Measurements from ENCODE around the gene IFI16. TPM values are rescaled to one million over a fixed set of nuclear protein-coding genes. Genes with fewer than 3 reads are reported as not detected.

The IFI16 gene
- total RNA-seq, 2 donors from 2014 or later, result 68.0 to 82.8 TPM

- Mint-ChIP-seq H3K27ac (peak overlapping the region; percentile 77), H3K36me3 (ENCODE audit: low read depth) (peaks cover 25% of the 10 kb centered on the region), H3K4me1 (peaks cover 38% of the 10 kb centered on the region), H3K4me3 (no peak overlapping the region), H3K27me3 (no peaks in the 10 kb centered on the region)
- ATAC-seq, result no peak
- H3K9me3 ChIP-seq (ENCODE audit: control insufficient read depth, low read length, poor library complexity, severe bottlenecking), result no peaks in the 10 kb centered on the region
- no peak for DNase-seq
Measured at GRCh38 chr1:159051436-159051835, 41.7 kb downstream of the IFI16 start.

- DNase-seq, result no peak
- H3K27ac Mint-ChIP-seq, result peak overlapping the region; percentile 77
- no peak for ATAC-seq
- H3K4me1 Mint-ChIP-seq, result peaks cover 35% of the 10 kb centered on the region
- no peak overlapping the region for H3K4me3 Mint-ChIP-seq
- no peaks in the 10 kb centered on the region for H3K27me3 Mint-ChIP-seq
- H3K36me3 Mint-ChIP-seq (ENCODE audit: low read depth), result peaks cover 23% of the 10 kb centered on the region
- H3K9me3 ChIP-seq (ENCODE audit: control insufficient read depth, low read length, poor library complexity, severe bottlenecking), result no peaks in the 10 kb centered on the region
Measured at GRCh38 chr1:159054427-159054826, 44.7 kb downstream of the IFI16 start.

- no peaks in the 10 kb centered on the region for H3K27me3 Mint-ChIP-seq
- H3K27ac Mint-ChIP-seq, result peak overlapping the region; percentile 77
- DNase-seq, result no peak
- H3K36me3 Mint-ChIP-seq (ENCODE audit: low read depth), result peaks cover 23% of the 10 kb centered on the region
- H3K4me1 Mint-ChIP-seq, result peaks cover 36% of the 10 kb centered on the region
- ATAC-seq, result peak; percentile 59
- H3K9me3 ChIP-seq (ENCODE audit: control insufficient read depth, low read length, poor library complexity, severe bottlenecking), result no peaks in the 10 kb centered on the region
- H3K4me3 Mint-ChIP-seq, result peak overlapping the region; percentile 5
Measured at GRCh38 chr1:159055181-159055641, 45.5 kb downstream of the IFI16 start.

- ATAC-seq (no peak), DNase-seq (no peak)
- Mint-ChIP-seq H3K36me3 (ENCODE audit: low read depth) (peaks cover 19% of the 10 kb centered on the region), H3K4me1 (peaks cover 35% of the 10 kb centered on the region), H3K4me3 (no peak overlapping the region), H3K27ac (peak overlapping the region; percentile 77), H3K27me3 (no peaks in the 10 kb centered on the region)
- no peaks in the 10 kb centered on the region for H3K9me3 ChIP-seq (ENCODE audit: control insufficient read depth, low read length, poor library complexity, severe bottlenecking)
Measured at GRCh38 chr1:159056069-159056698, 46.5 kb downstream of the IFI16 start.

GRCh38 chr1:159058751-159059150 is 49.0 kb downstream of the IFI16 start:
- ATAC-seq, result no peak
- peaks cover 10% of the 10 kb centered on the region for H3K36me3 Mint-ChIP-seq (ENCODE audit: low read depth)
- H3K4me3 Mint-ChIP-seq, result no peak overlapping the region

GRCh38 chr1:159065106-159065505 is 55.4 kb downstream of the IFI16 start:
- no peaks in the 10 kb centered on the region for H3K9me3 ChIP-seq (ENCODE audit: control insufficient read depth, low read length, poor library complexity, severe bottlenecking)
- Mint-ChIP-seq H3K4me3 (no peak overlapping the region), H3K36me3 (ENCODE audit: low read depth) (peaks cover 2% of the 10 kb centered on the region), H3K27me3 (no peaks in the 10 kb centered on the region), H3K4me1 (peaks cover 21% of the 10 kb centered on the region), H3K27ac (no peak overlapping the region)
- DNase-seq, result no peak
- ATAC-seq, result no peak

More at GRCh38 chr1:159058751-159059150, 49.0 kb downstream of the IFI16 start:
- Mint-ChIP-seq H3K27me3 (no peaks in the 10 kb centered on the region), H3K27ac (no peak overlapping the region), H3K4me1 (peaks cover 25% of the 10 kb centered on the region)
- no peaks in the 10 kb centered on the region for H3K9me3 ChIP-seq (ENCODE audit: control insufficient read depth, low read length, poor library complexity, severe bottlenecking)
- DNase-seq, result no peak

GRCh38 chr1:159066108-159066507 is 56.4 kb downstream of the IFI16 start:
- peaks cover 2% of the 10 kb centered on the region for H3K36me3 Mint-ChIP-seq (ENCODE audit: low read depth)
- H3K27ac Mint-ChIP-seq, result peak overlapping the region; percentile 99
- no peak overlapping the region for H3K4me3 Mint-ChIP-seq
- DNase-seq (no peak), ATAC-seq (no peak)
- H3K4me1 Mint-ChIP-seq, result peaks cover 20% of the 10 kb centered on the region
- no peaks in the 10 kb centered on the region for H3K27me3 Mint-ChIP-seq
- H3K9me3 ChIP-seq (ENCODE audit: control insufficient read depth, low read length, poor library complexity, severe bottlenecking), result no peaks in the 10 kb centered on the region

- peak; percentile 84 for ATAC-seq
- H3K27ac Mint-ChIP-seq, result peak overlapping the region; percentile 99
- H3K4me3 Mint-ChIP-seq, result peak overlapping the region; percentile 92
- peaks cover 2% of the 10 kb centered on the region for H3K36me3 Mint-ChIP-seq (ENCODE audit: low read depth)
- peaks cover 23% of the 10 kb centered on the region for H3K4me1 Mint-ChIP-seq
- H3K9me3 ChIP-seq (ENCODE audit: control insufficient read depth, low read length, poor library complexity, severe bottlenecking), result no peaks in the 10 kb centered on the region
- H3K27me3 Mint-ChIP-seq, result no peaks in the 10 kb centered on the region
- no peak for DNase-seq
Measured at GRCh38 chr1:159067699-159068621, 58.3 kb downstream of the IFI16 start.

- Mint-ChIP-seq H3K4me1 (peaks cover 26% of the 10 kb centered on the region), H3K27me3 (no peaks in the 10 kb centered on the region), H3K27ac (peak overlapping the region; percentile 99), H3K36me3 (ENCODE audit: low read depth) (peaks cover 2% of the 10 kb centered on the region), H3K4me3 (no peak overlapping the region)
- ATAC-seq, result no peak
- no peaks in the 10 kb centered on the region for H3K9me3 ChIP-seq (ENCODE audit: control insufficient read depth, low read length, poor library complexity, severe bottlenecking)
- no peak for DNase-seq
Measured at GRCh38 chr1:159068886-159069285, 59.2 kb downstream of the IFI16 start.

GRCh38 chr1:159071970-159072582 is 62.4 kb downstream of the IFI16 start:
- H3K27me3 Mint-ChIP-seq, result no peaks in the 10 kb centered on the region
- H3K36me3 Mint-ChIP-seq (ENCODE audit: low read depth), result peaks cover 5% of the 10 kb centered on the region
- peak overlapping the region; percentile 82 for H3K27ac Mint-ChIP-seq
- H3K9me3 ChIP-seq (ENCODE audit: control insufficient read depth, low read length, poor library complexity, severe bottlenecking), result no peaks in the 10 kb centered on the region
- peaks cover 35% of the 10 kb centered on the region for H3K4me1 Mint-ChIP-seq
- ATAC-seq, result no peak
- H3K4me3 Mint-ChIP-seq, result no peak overlapping the region
- DNase-seq, result no peak

- Mint-ChIP-seq H3K4me3 (peak within 1 kb of the TSS; percentile 91), H3K36me3 (ENCODE audit: low read depth) (peaks cover 6% of the 10 kb centered on the region), H3K27ac (peak within 1 kb of the TSS; percentile 98)
Measured at GRCh38 chr1:159076438-159077119, 66.9 kb downstream of the IFI16 start, which contains the start of gene AIM2. AIM2 (minus strand) TSS chr1:159076766; CDS start chr1:159073499, 3,267 bp downstream.

GRCh38 chr1:159077120-159077961 is 67.6 kb downstream of the IFI16 start:
- Mint-ChIP-seq H3K4me1 (peaks cover 29% of the 10 kb centered on the region), H3K36me3 (ENCODE audit: low read depth) (peaks cover 6% of the 10 kb centered on the region), H3K4me3 (peak overlapping the region; percentile 91), H3K27ac (peak overlapping the region; percentile 98), H3K27me3 (peaks cover under 1% of the 10 kb centered on the region)
- H3K9me3 ChIP-seq (ENCODE audit: control insufficient read depth, low read length, poor library complexity, severe bottlenecking), result no peaks in the 10 kb centered on the region
- ATAC-seq (peak; percentile 83), DNase-seq (peak; percentile 75 to 91 (median 84))

More at GRCh38 chr1:159076438-159077119, 66.9 kb downstream of the IFI16 start, which contains the start of gene AIM2:
- H3K9me3 ChIP-seq (ENCODE audit: control insufficient read depth, low read length, poor library complexity, severe bottlenecking), result no peaks in the 10 kb centered on the region
- DNase-seq (peak; percentile 27 to 51 (median 33)), ATAC-seq (peak; percentile 76)
- peaks cover 29% of the 10 kb centered on the region for H3K4me1 Mint-ChIP-seq
- H3K27me3 Mint-ChIP-seq, result no peaks in the 10 kb centered on the region
